WI38 (cell line): Measurements from ENCODE around the gene OCA2.

Source experiments
- H3K4me3 ChIP-seq: 2 replicates; pipeline ENCODE4 v1.5.1; 2011; ENCODE audit warnings: low read depth, mild to moderate bottlenecking, control low read depth, low read length
- TF ChIP-seq, protein P1 (sequence below): IDR thresholded peaks from 2 replicates; pipeline ENCODE4 v1.5.1; 2012; ENCODE audit warnings: low read depth, mild to moderate bottlenecking, control low read depth, low read length

OCA2 gene

DNA sequence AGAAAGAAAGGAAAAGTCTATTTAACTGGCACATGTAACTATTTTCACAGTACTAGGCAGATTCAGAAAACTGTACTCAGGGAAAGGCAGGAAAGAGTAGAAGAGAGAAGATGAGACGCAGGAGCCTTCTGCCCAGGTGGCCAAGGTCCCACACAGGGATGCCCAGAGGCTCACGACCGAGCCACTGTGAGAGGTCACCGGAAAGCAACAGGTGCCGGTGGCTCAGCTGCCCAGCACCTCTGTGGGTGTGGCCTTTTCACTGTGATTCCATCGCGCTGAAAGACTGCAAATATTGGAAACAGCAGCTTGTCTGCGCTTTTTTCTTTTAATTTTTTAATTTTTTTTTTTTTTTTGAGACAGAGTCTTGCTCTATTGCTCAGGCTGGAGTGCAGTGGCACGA is 226.8 kb downstream of the OCA2 start:
- TF ChIP-seq, protein P1, sequence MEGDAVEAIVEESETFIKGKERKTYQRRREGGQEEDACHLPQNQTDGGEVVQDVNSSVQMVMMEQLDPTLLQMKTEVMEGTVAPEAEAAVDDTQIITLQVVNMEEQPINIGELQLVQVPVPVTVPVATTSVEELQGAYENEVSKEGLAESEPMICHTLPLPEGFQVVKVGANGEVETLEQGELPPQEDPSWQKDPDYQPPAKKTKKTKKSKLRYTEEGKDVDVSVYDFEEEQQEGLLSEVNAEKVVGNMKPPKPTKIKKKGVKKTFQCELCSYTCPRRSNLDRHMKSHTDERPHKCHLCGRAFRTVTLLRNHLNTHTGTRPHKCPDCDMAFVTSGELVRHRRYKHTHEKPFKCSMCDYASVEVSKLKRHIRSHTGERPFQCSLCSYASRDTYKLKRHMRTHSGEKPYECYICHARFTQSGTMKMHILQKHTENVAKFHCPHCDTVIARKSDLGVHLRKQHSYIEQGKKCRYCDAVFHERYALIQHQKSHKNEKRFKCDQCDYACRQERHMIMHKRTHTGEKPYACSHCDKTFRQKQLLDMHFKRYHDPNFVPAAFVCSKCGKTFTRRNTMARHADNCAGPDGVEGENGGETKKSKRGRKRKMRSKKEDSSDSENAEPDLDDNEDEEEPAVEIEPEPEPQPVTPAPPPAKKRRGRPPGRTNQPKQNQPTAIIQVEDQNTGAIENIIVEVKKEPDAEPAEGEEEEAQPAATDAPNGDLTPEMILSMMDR = no peak
- no peak overlapping the region for H3K4me3 ChIP-seq

DNA sequence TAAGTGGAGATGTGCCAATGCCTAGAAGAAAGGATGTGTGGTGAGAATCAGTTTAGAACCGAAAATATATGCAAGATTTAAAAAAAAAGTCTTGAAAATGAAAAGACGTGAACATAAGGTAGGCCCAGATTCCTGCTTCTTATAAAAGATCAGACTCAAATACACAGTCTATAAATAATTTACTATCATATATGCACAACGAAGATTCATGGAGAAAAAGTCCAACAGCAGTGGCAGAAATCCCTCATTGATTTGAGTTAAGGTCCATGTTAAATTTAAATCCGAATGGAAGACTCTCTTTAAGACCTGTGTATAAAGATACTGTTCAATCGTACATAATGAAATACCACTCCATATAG is 227.2 kb downstream of the OCA2 start:
- TF ChIP-seq, protein P1 = no peak
- H3K4me3 ChIP-seq = no peak overlapping the region

DNA sequence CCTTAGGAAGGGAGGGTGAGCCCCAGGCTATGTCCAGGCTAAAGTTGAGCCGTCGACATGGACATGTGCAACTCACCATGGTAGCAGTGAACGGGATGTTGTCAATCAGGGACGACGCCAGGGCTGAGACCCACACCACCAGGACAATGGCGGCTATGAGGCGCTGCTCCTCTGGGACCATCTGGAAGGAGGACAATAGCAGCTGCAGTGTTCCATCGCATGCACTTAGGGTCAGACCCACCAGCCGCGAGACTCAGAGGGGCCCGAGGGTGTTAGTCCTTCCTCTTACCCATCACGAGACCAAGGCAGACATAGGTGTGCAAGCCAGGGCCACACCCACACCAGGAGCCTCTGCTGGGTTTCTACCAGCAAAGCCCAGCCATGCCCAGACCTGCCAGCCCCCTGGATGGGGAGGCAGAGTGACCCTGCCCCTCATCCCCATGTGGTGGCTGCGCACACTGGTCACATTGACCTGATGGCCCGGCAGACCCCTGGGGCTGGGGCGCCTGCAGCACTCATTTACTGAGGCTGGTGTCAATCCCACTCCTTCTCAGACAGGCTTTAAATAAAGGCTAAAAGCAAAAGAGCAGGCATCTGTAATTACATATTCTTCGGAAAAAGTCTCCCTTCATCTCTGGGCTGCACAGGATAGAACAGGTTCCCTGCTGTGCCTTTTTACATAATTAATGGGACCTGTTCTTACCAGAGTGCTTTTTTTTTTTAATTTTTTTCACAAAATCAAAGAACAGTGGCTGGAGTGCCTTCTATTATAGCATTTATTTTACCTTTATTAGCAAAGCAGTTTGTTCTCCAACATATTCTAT is 227.8 kb downstream of the OCA2 start:
- H3K4me3 ChIP-seq = no peak overlapping the region
- TF ChIP-seq, protein P1 = no peak

DNA sequence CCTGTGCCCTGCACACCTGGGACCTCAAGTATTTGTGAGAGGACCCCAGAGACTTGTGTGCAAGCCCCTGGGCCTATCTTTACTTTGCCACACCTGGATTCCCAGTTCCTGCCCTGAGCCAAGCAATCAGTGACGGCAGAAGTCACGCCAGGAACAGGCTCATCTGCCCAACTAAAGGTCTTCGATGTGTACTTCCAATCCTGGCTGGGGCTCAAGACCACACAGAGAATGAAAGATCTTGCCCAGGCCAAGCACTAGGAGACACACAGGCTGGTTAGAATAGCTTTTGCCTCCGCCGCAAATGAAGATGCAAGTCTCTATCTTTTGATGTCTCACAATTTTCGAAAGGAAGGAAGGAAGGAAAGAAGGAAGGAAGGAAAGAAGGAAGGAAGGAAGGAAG is 228.8 kb downstream of the OCA2 start:
- H3K4me3 ChIP-seq = no peak overlapping the region
- TF ChIP-seq, protein P1 = no peak

DNA sequence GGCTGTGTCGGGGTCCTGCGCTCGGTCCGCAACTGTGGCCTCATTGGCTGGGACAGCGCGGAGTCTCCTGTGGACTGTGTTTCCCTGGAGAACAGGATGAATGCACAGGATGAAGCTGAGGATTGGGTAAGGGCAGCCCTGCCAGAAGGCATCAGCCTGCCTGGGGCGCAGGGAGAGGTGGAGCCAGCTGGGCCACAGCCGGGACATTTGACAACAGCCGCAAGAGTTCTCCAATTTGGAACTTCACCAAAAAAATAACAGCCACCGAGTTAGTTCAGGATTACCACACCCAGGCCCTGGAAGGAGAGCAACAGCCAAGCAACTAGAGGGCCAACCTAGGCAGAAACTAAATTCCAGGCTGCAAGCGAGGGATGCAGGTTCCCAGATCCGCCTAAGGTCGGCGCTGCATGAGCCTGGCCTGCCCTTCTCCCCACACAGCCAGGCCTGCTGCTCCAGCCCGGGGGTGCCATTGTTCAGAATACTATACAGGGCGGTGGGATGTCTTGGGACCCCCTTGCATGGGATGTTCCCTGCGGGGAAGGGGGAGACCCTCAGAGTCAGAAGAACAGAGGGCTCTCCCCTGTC is 229.3 kb downstream of the OCA2 start:
- TF ChIP-seq, protein P1 = no peak
- no peak overlapping the region for H3K4me3 ChIP-seq

DNA sequence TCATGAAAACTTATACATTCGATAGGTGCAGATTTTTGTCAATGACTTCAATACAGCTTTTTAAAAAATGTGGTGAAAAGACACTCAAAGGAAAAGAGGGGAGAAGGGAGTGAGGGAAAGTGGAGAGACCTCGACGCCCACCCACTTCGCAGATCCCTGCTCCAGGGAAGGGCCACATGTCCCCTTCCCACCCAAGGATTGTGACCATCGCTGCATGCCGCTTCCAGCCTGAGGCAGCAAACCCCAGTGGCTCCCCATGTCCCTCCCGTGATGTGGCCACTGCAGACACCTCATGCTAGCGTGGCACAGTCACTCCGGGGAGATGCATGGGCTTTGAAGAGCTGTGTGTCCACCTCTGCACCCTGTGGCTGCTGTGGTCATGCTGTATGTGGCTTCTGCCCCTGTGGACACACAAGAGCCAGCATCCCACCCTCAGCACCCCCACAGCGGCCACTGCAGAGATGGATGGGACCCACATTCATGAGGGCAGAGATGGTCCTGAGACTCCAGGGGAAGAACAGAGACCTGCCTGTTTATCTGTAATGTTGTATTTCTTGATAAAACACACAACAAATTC is 230.2 kb downstream of the OCA2 start:
- TF ChIP-seq, protein P1 = no peak

DNA sequence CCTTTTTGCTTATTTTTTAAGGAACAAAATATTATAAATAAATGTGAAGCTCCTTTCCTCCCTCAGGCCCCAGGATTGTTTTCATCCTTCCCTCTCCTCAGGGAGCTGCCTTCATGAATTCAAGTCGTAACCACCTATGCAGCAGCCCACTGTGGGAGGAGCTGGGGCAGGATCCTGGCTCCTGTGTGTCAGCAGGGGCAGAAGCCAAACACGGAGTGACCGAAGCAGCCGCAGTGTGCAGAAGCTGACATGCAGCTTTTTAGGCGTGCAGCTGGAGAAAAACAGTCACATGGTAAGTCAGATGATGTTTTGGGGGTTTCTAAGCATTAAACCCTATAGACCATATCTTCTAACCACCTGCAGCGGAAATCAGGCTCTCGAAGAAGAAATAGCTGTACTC is 231.3 kb downstream of the OCA2 start:
- H3K4me3 ChIP-seq = no peak overlapping the region
- TF ChIP-seq, protein P1 = no peak

More for the DNA sequence above, 230.2 kb downstream of the OCA2 start:
- no peak overlapping the region for H3K4me3 ChIP-seq
